Left renal pelvis (tissue), 4 donors: ENCODE measurements around the gene CERS6. TPM values are rescaled to one million over a fixed set of nuclear protein-coding genes. Genes with fewer than 3 reads are reported as not detected.

ENCODE experiments used
- DNase-seq, 4 donors: peaks; one replicate each; pipeline ENCODE4 v3.0.0-alpha.2; 2013; ENCODE audit warnings: low read depth in 4 of 4, low spot score in 3 of 4
- polyA plus RNA-seq, 4 donors: library from polyadenylated mRNA; unstranded; fragments of 120-200 nt; gene quantifications; one replicate each; pipeline ENCODE4 v1.2.1, GENCODE V29; 2013; ENCODE audit not compliant: insufficient read length in 4 of 4

Gene CERS6
- polyA plus RNA-seq, 4 donors = 42.3 to 63.7 (median 54.4) TPM

DNA sequence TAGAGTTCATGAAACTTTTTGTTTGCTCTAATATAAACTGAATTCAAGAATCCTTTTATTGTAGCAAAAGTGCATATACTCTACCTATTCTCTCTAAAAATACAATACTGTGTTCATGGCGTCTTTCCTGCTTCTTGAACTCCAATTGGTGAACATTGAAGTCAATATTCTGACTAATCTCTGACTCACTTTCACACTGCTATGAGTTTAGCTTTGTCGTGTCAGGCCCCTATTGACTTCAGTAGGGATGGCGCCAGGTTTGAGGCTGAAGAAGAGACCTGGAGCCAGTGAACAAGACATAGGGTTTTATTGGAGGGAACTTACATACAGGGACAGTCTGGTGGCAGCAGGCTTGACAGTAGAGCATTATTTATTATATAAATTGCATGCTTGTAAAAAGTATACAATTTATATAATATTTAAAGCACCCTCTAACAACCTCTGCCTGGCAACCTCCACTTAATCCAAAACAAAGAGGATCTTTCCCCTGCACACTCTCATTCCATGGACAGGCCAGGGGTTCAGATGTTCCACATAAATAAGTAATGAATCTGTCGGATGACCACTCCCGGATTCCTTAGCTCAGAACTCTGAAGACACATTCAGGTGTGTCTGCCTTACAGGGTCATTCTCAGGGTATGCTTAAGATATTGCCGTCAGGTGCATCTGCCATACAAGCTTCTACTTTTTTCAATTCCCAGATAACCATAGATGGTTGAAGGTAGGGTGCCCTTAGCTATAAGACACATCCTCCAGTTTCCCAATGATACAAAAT is 141.0 kb downstream of the CERS6 start:
- no peak for DNase-seq

DNA sequence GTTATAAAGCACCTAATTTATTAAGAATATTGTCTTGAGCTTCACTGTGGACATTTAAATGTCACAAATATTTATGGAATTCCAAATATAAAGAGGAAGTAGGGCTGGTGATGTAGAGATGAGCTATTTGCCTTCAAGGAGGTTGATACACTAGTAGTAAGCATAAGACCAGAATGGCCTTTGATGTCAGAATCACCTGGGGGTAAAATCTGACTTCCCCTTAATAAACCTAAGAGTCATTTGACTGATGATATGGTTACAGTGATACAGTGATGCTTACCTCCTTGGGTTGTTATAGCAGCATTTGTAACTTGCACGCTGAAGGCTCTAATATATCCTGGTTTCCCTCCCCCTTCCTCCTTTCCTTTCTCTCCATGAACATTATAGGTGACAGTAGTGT is 143.7 kb downstream of the CERS6 start:
- DNase-seq = no peak

DNA sequence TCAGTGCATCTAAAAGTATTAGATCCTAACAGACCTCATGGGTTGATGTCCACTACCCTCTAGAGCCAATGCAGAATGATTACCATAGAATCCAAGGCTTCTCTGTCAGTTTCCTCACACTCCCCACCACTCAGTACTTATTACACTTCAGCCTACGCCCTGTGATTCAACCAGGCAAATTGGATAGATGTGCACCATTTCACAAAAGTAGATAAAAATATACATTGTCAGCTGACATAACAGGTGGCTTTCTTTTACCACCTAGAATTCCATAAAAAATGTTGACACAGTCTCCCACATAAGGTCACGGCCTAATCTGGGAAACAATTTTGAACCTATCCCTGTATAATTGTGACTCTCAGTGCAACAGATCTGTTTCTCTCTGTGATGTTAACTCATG is 144.9 kb downstream of the CERS6 start:
- DNase-seq = no peak

DNA sequence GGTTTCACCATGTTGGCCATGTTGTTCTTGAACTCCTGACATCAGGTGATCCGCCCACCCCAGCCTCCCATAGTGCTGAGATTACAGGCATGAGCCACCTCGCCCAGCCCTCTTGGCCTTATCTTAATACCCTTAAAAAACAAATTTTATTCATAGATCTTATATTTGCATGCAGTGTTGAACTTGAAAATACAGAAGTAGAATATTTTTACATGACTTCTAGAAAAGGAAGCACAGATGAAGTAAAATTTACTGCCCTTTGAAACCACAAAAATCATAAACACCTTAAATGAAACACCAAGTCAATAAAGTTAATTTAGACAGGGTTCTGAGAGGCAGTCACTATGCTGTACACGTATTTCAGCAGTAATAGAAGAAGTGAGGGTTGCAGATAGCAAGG is 145.7 kb downstream of the CERS6 start:
- no peak for DNase-seq

DNA sequence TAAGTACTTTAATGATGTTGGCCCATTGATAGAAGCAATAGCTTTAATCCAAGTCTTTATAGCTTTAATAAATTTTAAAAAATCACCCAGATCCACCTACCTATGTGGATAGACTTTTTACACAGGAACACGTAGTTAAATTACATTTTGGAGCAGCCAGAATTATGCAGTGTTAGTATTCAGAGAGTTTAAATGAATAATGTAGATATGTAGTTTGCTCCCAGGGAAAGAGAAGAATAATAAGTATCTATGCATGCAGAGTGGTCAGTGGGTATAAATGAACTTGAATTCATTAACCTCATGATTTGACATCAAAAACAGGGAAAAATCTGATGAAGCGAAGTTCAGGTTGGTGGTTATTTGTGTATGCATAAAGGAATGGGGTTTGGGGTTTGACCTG is 146.3 kb downstream of the CERS6 start:
- DNase-seq = no peak

DNA sequence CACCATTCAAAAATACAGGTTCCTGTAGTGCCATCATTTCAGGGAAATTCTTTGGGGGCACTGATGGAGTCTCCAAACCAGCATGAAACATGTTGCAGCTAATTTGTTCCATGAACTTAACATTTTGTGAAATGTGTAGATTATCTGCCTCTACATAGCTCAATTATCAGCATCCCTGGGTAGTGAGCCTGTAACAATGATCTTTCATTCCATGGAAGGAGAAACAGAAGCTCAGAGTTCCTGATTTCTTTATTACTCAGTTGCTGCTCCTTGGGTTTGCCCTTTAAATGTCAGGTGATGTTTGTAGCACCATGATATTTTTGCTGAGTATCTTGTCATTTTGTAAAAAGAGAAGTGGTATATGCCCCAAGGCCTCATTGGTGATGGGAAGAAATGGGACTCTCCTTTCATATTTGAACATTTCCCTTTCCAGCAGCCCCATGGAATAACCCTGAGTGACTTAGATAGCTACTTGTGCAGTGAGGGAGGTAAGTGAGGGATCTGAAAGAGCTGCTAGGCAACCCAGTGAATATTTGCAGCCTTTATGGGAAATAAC is 146.9 kb downstream of the CERS6 start:
- no peak for DNase-seq

DNA sequence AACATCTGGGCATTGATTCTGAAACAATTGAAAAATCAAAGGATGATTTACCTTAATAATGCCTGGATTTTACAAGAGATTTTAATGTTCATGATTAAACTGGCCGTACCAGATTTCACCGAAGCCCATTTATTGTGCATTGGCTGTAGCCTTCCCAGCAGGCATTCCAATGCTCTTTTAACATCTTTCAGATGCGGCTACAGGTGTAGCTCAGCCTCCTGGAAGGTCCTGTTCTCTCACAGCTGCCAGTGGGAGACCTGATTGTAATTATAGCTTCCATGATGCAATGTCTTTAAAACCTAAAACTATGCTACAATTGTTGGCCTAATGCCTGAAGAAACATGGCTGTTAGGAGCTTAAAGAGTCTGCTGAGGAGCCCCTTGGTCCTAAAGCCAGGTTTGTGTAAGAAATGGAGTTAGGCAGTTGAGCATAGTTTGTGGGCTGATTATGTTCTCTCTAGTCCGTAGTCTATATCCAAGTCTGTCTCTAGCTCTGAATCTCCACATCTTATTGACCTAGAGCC is 147.4 kb downstream of the CERS6 start:
- DNase-seq = no peak

- no peak for DNase-seq
Measured at GRCh38 chr2:168604252-168604651, 148.2 kb downstream of the CERS6 start.

DNA sequence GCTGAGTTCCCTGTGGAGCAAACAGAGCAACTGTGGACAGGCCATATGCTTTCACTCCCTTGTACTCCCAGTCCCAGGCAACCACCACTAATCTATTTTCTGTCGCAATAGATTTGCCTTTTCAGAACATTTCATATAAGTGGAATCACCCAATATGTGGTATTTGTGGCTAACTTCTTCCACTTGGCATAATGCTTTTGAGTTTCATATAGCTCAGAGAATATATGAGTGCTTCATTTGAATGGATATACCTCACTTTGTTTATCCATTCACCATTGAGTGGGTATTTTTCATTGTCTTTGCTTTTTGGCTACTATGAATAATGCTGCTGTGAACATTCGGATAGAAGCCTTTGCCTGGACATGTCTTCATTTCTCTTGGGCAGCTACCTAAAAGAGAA is 151.9 kb downstream of the CERS6 start:
- DNase-seq = no peak

GRCh38 chr2:168608796-168609195 is 152.7 kb downstream of the CERS6 start:
- DNase-seq = no peak

DNA sequence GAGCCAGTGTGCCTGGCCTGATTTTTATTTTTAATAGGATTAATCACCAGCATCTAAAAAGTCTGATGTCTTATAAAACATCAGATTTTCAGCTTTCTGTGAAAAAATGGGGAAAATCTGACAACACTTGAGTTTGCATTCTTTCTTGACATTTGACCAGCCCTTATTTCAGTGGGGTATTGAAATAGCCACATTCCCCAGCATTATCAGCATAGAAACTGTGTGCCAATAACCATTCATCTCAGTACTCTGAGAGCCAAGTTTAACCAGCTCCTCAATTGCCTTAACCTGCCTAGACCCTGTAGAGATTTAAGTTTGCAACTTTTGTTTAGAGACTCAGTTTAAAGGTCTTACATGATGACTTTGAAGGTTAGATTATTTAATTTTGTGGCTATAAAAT is 155.0 kb downstream of the CERS6 start:
- no peak for DNase-seq

- DNase-seq = no peak
Measured at GRCh38 chr2:168611896-168612650, 156.0 kb downstream of the CERS6 start.

GRCh38 chr2:168612719-168613118 is 156.6 kb downstream of the CERS6 start:
- DNase-seq = no peak

- DNase-seq = no peak
Measured at GRCh38 chr2:168613551-168613950, 157.5 kb downstream of the CERS6 start.

DNA sequence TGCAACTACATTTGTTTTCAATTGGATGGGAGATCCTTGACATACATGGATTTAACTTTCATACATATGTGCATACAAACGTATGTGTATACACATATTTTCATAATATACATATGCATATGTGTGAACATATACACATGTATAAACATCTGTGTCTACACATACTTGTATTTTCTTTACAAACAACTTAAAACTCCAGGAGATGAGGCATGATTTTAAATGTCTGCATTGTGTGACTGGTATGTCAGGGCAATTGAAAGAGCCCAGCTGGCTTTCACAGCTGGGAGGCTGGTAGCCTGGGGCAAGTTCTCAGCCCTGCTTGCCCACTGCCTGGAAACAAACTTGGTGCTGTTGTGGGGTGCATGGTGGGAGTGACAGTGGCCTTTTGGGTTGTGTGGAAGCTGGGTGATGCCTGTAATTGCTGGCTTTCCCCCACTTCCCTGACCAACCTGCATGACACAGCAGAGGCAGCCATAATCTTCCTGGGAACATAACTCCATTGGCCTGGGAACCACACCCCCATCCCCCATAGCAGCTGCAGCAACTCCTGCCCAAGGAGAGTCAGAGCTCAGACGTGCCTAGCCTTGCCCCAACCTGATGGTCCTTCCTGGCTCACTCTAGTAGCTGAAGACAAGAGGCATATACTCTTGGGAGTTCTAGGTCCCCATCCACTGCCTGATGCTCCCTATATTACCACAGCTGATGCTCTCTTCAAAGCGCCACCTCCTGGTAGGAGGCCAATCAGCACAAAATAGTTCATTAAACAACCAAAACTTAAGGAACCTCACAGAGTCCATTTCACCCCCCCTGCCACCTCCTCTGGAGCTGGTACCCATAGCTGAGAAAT is 158.3 kb downstream of the CERS6 start:
- no peak for DNase-seq

DNA sequence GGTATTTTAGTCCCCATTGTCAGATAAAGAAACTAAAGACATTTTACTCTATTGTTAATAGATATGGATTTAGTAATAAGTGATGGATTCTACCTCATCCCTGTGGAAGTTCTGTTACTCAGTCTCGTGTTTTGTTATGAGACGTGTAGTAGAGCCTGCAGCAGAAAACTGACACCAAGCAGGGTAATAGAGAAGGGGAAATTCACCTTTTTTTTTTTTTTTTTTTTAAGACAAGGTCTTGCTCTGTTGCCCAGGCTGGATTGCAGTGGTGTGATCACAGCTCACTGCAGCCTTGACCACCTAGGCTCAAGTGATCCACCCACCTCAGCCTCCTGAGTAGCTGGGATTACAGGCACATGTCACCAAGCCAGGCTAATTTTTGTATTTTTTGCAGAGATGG is 164.5 kb downstream of the CERS6 start:
- no peak for DNase-seq

DNA sequence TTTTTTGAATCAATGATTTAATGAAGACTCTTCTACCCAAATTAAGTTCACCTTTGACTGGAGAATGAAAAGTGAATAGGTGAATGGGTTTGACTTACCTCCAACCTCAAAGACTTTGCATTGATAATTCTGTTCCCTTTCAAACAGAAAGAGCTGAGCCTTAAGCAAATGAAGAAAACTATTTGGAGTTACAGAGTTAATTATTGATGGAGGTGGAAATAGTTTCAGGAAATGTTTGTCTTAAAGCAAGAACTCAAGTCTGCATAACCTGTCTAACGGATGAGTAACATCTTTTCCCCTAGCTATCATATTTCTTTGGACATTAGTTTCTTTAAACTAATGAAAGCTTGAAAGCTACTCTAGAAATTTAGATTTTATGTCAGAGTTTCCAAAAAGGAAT is 166.5 kb downstream of the CERS6 start:
- no peak for DNase-seq

DNA sequence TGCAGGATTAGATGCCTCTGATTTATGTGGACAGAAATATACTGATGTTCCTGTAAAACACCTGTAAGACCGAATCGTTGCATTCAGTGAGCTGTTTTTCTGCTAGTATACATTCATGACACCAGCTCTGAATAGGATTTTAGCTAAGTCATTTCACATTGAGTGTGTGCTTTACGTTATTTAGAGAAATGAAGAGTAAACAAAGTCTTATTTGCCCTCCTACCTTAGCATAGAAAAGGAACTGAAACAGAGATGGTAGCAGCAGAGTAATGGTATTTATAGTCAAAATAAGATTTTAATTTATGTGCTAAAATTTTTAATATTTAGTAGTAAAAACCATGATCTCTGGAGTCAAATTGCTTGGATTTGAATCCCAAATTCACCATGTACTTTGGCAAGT is 168.0 kb downstream of the CERS6 start:
- no peak for DNase-seq

GRCh38 chr2:168626096-168626495 is 170.0 kb downstream of the CERS6 start:
- no peak for DNase-seq

- no peak for DNase-seq
Measured at GRCh38 chr2:168626647-168627046, 170.6 kb downstream of the CERS6 start.

DNA sequence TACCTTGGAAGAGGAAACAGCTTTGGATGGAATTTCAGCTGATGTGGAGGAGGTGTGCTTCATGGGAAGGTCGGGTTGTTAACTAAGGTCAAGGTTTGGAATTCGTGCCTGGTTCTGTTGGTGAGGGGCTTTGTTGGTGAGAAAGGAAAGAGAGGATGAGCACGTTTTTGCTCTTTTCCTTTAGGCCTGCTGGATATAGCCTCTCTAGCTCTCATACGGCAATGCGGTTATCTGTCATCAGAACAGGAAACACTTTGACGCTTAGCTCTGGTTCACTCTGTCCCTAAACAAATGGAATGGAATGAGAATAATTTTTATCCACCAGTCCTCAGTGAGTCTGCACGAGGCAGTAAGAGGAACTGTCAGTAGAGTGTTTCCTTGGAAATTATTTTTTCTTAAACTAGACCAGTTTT is 176.6 kb downstream of the CERS6 start:
- DNase-seq = peak in 1 of 4 donors; percentile 54
